ENCODE measurements around the gene LRMDA. TPM values are rescaled to one million over a fixed set of nuclear protein-coding genes. Genes with fewer than 3 reads are reported as not detected.
"Not testable (repeated sequence)": the region's sequence is repeated elsewhere in the genome, so short reads cannot be mapped to it uniquely, and the experiment has no call there.

LRMDA gene
- total RNA-seq, 1 experiment from 2014 or later: not detected

- H3K4me1 ChIP-seq (ENCODE audit: low read length); H3K27me3 ChIP-seq (ENCODE audit: low read length); H3K36me3 ChIP-seq (ENCODE audit: insufficient read depth, low read length); H3K27ac ChIP-seq (ENCODE audit: low read length); H3K9me3 ChIP-seq (ENCODE audit: low read length); H2AFZ ChIP-seq (ENCODE audit: low read length); H3K4me2 ChIP-seq (ENCODE audit: low read depth, low read length, poor library complexity, severe bottlenecking); H3K9me2 ChIP-seq (replicated peaks; ENCODE audit: insufficient read depth, low read length); H3K79me2 ChIP-seq (ENCODE audit: low read length); H3K4me3 ChIP-seq (ENCODE audit: low read length); H3K9ac ChIP-seq (ENCODE audit: low read length); DNase-seq; H4K20me1 ChIP-seq (ENCODE audit: insufficient read depth, low read depth, low read length): not testable (repeated sequence)
These were observed 89.9 kb downstream of the LRMDA start for GRCh38 chr10:75521194-75521829.

GRCh38 chr10:75525067-75525466, 93.6 kb downstream of the LRMDA start:
- Histone ChIP-seq H3K4me1 (ENCODE audit: low read length) (no peaks in the 10 kb centered on the region), H3K36me3 (ENCODE audit: insufficient read depth, low read length) (no peaks in the 10 kb centered on the region), H3K4me2 (ENCODE audit: low read depth, low read length, poor library complexity, severe bottlenecking) (no peak overlapping the region), H3K4me3 (ENCODE audit: low read length) (no peak overlapping the region), H3K27me3 (ENCODE audit: low read length) (no peaks in the 10 kb centered on the region), H4K20me1 (ENCODE audit: insufficient read depth, low read depth, low read length) (no peaks in the 10 kb centered on the region), H2AFZ (ENCODE audit: low read length) (no peak overlapping the region), H3K27ac (ENCODE audit: low read length) (no peak overlapping the region), H3K9ac (ENCODE audit: low read length) (no peak overlapping the region), H3K9me2 (replicated peaks; ENCODE audit: insufficient read depth, low read length) (no peaks in the 10 kb centered on the region), H3K9me3 (ENCODE audit: low read length) (no peaks in the 10 kb centered on the region), H3K79me2 (ENCODE audit: low read length) (no peaks in the 10 kb centered on the region)
- no peak for DNase-seq

DNA sequence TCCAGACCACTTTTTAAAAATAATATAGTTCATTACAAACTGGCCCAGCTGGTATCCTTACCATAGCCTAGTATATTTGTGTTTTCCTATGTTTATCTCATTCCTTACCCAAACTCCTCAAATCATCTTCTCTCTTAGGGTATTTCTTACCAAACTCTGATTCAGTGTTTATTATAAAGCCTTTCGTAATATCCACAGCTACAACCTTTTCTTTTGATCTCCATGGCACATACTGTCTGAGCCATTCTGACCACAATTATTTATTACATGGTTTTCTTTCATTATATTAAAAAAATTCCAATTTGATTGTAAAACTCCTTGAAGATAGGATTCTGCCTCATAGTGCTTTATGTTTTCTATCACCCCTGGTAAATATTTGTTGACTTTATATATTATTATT, 94.2 kb downstream of the LRMDA start:
- H3K79me2 ChIP-seq (ENCODE audit: low read length): no peaks in the 10 kb centered on the region

GRCh38 chr10:75527542-75527941, 96.1 kb downstream of the LRMDA start:
- no peak for DNase-seq
- Histone ChIP-seq H3K27ac (ENCODE audit: low read length) (no peak overlapping the region), H3K4me3 (ENCODE audit: low read length) (no peak overlapping the region), H3K9me3 (ENCODE audit: low read length) (no peaks in the 10 kb centered on the region), H3K9me2 (replicated peaks; ENCODE audit: insufficient read depth, low read length) (no peaks in the 10 kb centered on the region), H3K36me3 (ENCODE audit: insufficient read depth, low read length) (no peaks in the 10 kb centered on the region), H3K79me2 (ENCODE audit: low read length) (no peaks in the 10 kb centered on the region), H3K4me1 (ENCODE audit: low read length) (no peaks in the 10 kb centered on the region), H2AFZ (ENCODE audit: low read length) (no peak overlapping the region), H3K27me3 (ENCODE audit: low read length) (no peaks in the 10 kb centered on the region), H3K9ac (ENCODE audit: low read length) (no peak overlapping the region), H4K20me1 (ENCODE audit: insufficient read depth, low read depth, low read length) (no peaks in the 10 kb centered on the region), H3K4me2 (ENCODE audit: low read depth, low read length, poor library complexity, severe bottlenecking) (no peak overlapping the region)

More for the DNA sequence above, 94.2 kb downstream of the LRMDA start:
- H2AFZ ChIP-seq (ENCODE audit: low read length): no peak overlapping the region
- no peak overlapping the region for H3K9ac ChIP-seq (ENCODE audit: low read length)
- H3K4me1 ChIP-seq (ENCODE audit: low read length): no peaks in the 10 kb centered on the region
- no peak overlapping the region for H3K27ac ChIP-seq (ENCODE audit: low read length)
- no peaks in the 10 kb centered on the region for H3K36me3 ChIP-seq (ENCODE audit: insufficient read depth, low read length)
- DNase-seq: no peak
- no peaks in the 10 kb centered on the region for H4K20me1 ChIP-seq (ENCODE audit: insufficient read depth, low read depth, low read length)
- no peaks in the 10 kb centered on the region for H3K9me2 ChIP-seq (replicated peaks; ENCODE audit: insufficient read depth, low read length)
- no peaks in the 10 kb centered on the region for H3K27me3 ChIP-seq (ENCODE audit: low read length)
- H3K4me3 ChIP-seq (ENCODE audit: low read length): no peak overlapping the region
- no peaks in the 10 kb centered on the region for H3K9me3 ChIP-seq (ENCODE audit: low read length)
- no peak overlapping the region for H3K4me2 ChIP-seq (ENCODE audit: low read depth, low read length, poor library complexity, severe bottlenecking)

DNA sequence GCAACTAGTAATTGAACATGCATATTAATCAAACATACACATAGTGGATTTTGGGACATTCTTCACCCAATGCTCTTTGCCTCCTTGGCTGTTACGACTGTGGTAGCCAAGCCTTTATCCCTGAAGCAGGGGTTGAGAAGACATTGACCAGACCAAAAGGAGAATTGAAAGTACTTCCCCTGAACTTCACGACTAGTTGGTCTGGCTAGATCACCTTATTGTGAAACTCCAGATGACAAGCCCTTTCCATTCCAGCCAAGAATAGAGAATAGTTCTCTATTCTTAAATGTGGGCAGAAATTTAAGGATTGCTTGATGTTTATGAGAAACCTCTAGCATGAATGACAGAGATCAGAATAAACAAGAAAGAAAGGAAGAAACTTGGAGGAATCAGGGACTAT, 97.0 kb downstream of the LRMDA start:
- Histone ChIP-seq H4K20me1 (ENCODE audit: insufficient read depth, low read depth, low read length) (no peaks in the 10 kb centered on the region), H3K36me3 (ENCODE audit: insufficient read depth, low read length) (no peaks in the 10 kb centered on the region), H3K4me3 (ENCODE audit: low read length) (no peak overlapping the region), H3K4me1 (ENCODE audit: low read length) (no peaks in the 10 kb centered on the region), H2AFZ (ENCODE audit: low read length) (no peak overlapping the region), H3K27me3 (ENCODE audit: low read length) (no peaks in the 10 kb centered on the region), H3K4me2 (ENCODE audit: low read depth, low read length, poor library complexity, severe bottlenecking) (no peak overlapping the region), H3K27ac (ENCODE audit: low read length) (no peak overlapping the region), H3K9ac (ENCODE audit: low read length) (no peak overlapping the region), H3K9me2 (replicated peaks; ENCODE audit: insufficient read depth, low read length) (no peaks in the 10 kb centered on the region), H3K79me2 (ENCODE audit: low read length) (no peaks in the 10 kb centered on the region), H3K9me3 (ENCODE audit: low read length) (no peaks in the 10 kb centered on the region)
- DNase-seq: no peak

- no peaks in the 10 kb centered on the region for H3K36me3 ChIP-seq (ENCODE audit: insufficient read depth, low read length)
- H3K4me1 ChIP-seq (ENCODE audit: low read length): no peaks in the 10 kb centered on the region
- H3K4me2 ChIP-seq (ENCODE audit: low read depth, low read length, poor library complexity, severe bottlenecking): no peak overlapping the region
- no peak overlapping the region for H3K9ac ChIP-seq (ENCODE audit: low read length)
- no peaks in the 10 kb centered on the region for H3K79me2 ChIP-seq (ENCODE audit: low read length)
- no peaks in the 10 kb centered on the region for H3K27me3 ChIP-seq (ENCODE audit: low read length)
- no peaks in the 10 kb centered on the region for H4K20me1 ChIP-seq (ENCODE audit: insufficient read depth, low read depth, low read length)
- no peak overlapping the region for H3K27ac ChIP-seq (ENCODE audit: low read length)
- no peaks in the 10 kb centered on the region for H3K9me2 ChIP-seq (replicated peaks; ENCODE audit: insufficient read depth, low read length)
- no peak overlapping the region for H2AFZ ChIP-seq (ENCODE audit: low read length)
- DNase-seq: no peak
- no peaks in the 10 kb centered on the region for H3K9me3 ChIP-seq (ENCODE audit: low read length)
- H3K4me3 ChIP-seq (ENCODE audit: low read length): no peak overlapping the region
These were observed 98.9 kb downstream of the LRMDA start for GRCh38 chr10:75530299-75530698.

- no peak overlapping the region for H2AFZ ChIP-seq (ENCODE audit: low read length)
- no peaks in the 10 kb centered on the region for H3K36me3 ChIP-seq (ENCODE audit: insufficient read depth, low read length)
- H4K20me1 ChIP-seq (ENCODE audit: insufficient read depth, low read depth, low read length): no peaks in the 10 kb centered on the region
- H3K4me2 ChIP-seq (ENCODE audit: low read depth, low read length, poor library complexity, severe bottlenecking): no peak overlapping the region
- no peaks in the 10 kb centered on the region for H3K4me1 ChIP-seq (ENCODE audit: low read length)
- DNase-seq: no peak
- H3K9ac ChIP-seq (ENCODE audit: low read length): no peak overlapping the region
- no peaks in the 10 kb centered on the region for H3K27me3 ChIP-seq (ENCODE audit: low read length)
- no peak overlapping the region for H3K4me3 ChIP-seq (ENCODE audit: low read length)
- H3K79me2 ChIP-seq (ENCODE audit: low read length): no peaks in the 10 kb centered on the region
- H3K9me2 ChIP-seq (replicated peaks; ENCODE audit: insufficient read depth, low read length): no peaks in the 10 kb centered on the region
- H3K27ac ChIP-seq (ENCODE audit: low read length): no peak overlapping the region
- no peaks in the 10 kb centered on the region for H3K9me3 ChIP-seq (ENCODE audit: low read length)
These were observed 100.2 kb downstream of the LRMDA start for GRCh38 chr10:75531571-75532031.

- Histone ChIP-seq H3K9me3 (ENCODE audit: low read length) (no peaks in the 10 kb centered on the region), H3K27ac (ENCODE audit: low read length) (no peak overlapping the region), H3K79me2 (ENCODE audit: low read length) (no peaks in the 10 kb centered on the region), H3K27me3 (ENCODE audit: low read length) (no peaks in the 10 kb centered on the region), H3K4me3 (ENCODE audit: low read length) (no peak overlapping the region), H3K9ac (ENCODE audit: low read length) (no peak overlapping the region), H3K4me1 (ENCODE audit: low read length) (no peaks in the 10 kb centered on the region), H4K20me1 (ENCODE audit: insufficient read depth, low read depth, low read length) (no peaks in the 10 kb centered on the region), H3K9me2 (replicated peaks; ENCODE audit: insufficient read depth, low read length) (no peaks in the 10 kb centered on the region), H3K4me2 (ENCODE audit: low read depth, low read length, poor library complexity, severe bottlenecking) (no peak overlapping the region), H3K36me3 (ENCODE audit: insufficient read depth, low read length) (no peaks in the 10 kb centered on the region), H2AFZ (ENCODE audit: low read length) (no peak overlapping the region)
- no peak for DNase-seq
These were observed 101.0 kb downstream of the LRMDA start for GRCh38 chr10:75532253-75532924.
